CD1c-positive myeloid dendritic cell (primary cell): ENCODE measurements around the gene CCNDBP1.
"Not testable (repeated sequence)": the region's sequence is repeated elsewhere in the genome, so short reads cannot be mapped to it uniquely, and the experiment has no call there.

ENCODE experiments used
- DNase-seq: peaks from one replicate; pipeline ENCODE4 v3.0.0-alpha.2; 2016; ENCODE audit errors: extremely low spot score

CCNDBP1 gene

DNA sequence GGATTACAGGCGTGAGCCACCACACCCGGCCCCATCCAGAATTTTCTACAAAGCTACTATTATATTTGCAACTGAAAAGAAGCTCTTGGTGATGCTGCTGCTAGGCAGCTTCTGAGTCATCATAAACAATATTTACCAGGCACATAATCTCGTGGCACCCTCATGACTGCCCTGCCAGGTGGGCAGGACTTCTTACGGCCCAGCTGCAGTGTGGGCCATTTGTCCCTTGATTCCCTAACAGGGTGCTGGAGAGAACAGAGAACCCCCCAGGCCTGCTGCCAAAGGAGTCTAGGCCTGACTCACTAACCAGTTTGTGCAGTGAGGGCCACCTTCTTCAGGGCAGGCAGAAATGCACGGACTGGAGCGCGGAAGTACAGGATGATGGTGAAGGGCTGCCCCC lies 30.8 kb downstream of the CCNDBP1 start:
- DNase-seq = no peak

GRCh38 chr15:43218908-43219706 lies 33.9 kb downstream of the CCNDBP1 start:
- DNase-seq = peak; percentile 6

- DNase-seq = no peak
Observed at GRCh38 chr15:43219929-43220928, 35.0 kb downstream of the CCNDBP1 start.

- no peak for DNase-seq
Observed at GRCh38 chr15:43220991-43221403, 35.8 kb downstream of the CCNDBP1 start, which contains the start of gene EPB42. Gene EPB42 (minus strand): TSS chr15:43221018. CDS start chr15:43220825, 193 bp downstream.

- no peak for DNase-seq
Observed at GRCh38 chr15:43221422-43221821, 36.2 kb downstream of the CCNDBP1 start.

DNA sequence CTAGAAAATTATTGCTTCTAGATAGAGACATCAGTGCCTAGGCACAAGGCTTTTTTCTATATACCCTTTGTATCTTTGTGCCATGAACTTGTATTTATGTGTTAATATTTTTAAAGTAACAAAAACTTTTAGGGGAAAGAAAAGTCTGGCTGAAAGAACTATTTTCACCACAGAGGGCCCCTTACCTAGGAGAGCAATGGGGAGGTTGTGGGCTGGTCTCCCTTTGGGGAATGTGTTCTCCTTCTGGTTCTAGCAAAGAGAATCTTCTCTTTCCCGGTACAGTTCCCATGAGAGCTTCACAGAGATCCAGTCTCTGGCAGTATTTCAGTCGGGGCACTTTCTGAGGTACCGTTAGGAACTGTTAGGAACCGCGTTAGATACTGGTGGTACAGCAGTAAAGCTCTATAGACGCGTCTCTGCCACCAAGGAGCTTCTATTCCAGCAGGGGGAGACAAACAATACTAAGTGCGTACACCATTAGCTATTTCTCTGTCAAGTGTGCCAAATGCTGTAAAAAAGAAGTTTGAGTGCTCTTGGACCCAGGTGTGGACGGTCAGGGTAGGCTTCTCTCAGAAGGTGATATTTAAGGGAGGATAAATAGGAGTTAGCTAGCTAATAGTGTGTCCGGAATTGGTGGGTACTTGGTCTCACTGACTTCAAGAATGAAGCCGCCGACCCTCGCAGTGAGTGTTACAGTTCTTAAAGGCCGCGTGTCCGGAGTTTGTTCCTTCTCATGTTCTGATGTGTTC lies 40.2 kb downstream of the CCNDBP1 start:
- peak; percentile 72 for DNase-seq

GRCh38 chr15:43225950-43226255 lies 40.7 kb downstream of the CCNDBP1 start:
- DNase-seq = not testable (repeated sequence)

DNA sequence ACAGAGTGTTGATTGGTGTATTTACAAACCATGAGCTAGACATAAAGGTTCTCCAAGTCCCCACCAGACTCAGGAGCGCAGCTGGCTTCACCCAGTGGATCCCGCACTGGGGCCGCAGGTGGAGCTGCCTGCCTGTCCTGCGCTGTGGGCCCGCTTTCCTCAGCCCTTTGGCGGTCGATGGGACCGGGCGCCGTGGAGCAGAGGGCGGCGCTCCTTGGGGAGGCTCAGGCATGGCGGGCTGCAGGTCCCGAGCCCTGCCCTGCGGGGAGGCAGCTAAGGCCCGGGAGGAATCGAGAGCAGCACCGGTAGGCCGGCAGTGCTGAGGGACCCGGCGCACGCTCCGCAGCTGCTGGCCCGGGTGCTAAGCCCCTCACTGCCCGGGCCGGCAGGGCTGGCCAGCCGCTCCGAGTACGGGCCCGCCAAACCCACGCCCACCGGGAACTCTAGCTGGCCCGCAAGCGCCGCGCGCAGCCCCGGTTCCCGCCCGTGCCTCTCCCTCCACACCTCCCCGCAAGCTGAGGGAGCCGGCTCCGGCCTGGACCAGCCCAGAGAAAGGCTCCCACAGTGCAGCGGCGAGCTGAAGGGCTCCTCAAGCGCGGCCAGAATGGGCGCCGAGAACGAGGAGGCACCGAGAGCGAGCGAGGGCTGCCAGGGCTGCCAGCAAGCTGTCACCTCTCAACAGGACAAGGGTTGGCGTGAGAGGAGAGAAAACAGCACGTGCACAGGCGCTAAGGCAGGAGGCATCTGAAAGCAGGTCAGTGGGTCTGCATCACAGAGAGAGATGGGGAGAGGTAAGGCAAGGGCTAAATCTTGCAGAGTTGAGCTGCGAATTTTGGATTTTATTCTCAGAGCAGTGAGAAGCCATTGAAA lies 41.5 kb downstream of the CCNDBP1 start:
- DNase-seq = no peak

DNA sequence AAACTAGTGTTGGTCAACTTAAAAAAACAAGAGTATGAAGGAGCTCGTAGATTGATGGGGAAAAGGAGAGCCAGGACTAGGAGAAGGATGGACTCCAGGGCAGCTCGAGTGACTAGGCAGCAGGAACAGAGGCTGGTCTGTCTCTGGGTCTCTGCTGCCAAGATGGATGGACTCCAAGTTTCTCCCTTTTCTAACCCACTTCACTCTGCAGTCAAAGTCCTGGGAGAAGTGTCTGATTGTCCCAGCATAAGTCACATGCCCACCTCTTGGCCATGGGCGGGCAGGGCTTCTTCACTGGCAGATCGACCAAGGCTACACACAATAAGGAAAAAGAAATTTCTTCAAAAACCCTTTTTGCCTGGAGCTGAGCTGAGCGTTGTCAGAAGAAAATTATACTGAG lies 44.8 kb downstream of the CCNDBP1 start:
- DNase-seq = no peak

DNA sequence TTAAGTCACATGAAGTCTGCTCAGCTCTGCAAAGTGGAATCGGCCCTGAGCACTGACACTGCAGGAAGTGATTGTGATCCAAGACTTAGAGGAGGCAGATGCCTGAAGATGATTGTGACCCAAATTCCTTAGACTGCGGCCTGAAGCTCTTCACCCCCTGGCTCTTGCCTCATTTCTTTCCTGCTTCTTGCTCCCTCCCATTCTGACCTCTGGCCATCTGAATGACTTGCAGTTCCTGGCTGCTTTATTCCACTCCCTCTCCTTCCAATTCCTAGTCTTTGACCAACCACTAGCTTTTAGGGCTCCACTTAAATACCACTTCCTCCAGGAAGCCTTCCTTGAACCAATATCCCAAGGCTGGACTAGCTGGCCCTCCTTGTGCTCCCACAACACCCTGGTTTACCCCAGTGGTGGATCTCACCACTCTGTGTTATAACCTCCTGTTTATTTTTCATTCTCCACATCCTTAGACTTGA lies 45.5 kb downstream of the CCNDBP1 start:
- no peak for DNase-seq

- DNase-seq = no peak
Observed at GRCh38 chr15:43232289-43232874, 47.2 kb downstream of the CCNDBP1 start.

DNA sequence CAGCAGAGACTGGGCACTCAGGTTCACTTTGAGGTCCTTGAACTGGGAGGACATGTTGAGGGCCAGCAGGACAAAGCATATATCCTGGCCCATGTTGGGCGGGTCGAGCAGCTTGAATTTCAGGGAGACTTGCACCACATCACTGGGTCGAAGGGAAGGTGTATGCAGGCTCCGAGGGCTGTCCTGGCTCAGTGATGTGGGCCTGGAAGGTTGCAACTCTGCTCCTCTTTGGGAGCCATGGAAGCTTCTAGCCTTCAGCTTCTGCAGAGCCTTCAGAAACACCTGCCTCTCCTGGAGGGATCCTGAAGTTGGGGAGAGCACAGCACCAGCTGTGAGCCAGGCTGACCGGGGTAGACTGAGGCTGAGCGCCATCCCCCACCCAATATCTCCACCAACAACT lies 50.3 kb downstream of the CCNDBP1 start:
- no peak for DNase-seq

GRCh38 chr15:43237842-43238470 lies 52.8 kb downstream of the CCNDBP1 start:
- DNase-seq = no peak

DNA sequence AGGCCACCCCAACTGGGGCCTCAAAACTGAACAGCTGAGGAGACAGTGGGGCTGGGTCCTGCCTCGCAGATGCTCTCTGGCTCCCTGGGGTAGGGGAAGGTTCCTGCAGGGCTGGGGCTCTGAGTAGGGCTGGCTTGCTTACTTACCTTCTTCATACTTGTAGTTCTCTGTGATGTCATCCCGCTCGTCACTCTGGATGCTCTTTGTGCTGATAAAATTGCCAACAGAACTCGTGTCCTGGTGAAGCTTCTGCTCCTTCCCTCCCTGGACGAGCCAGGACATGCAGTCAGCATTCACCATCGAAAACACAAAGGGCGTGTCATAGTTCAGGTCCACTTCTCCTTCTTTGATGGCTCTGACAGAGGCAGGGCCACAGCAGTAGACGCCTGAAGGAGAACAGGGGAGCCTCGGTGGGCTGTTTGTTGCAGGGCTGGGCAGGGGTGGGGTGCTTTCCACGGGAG lies 53.5 kb downstream of the CCNDBP1 start:
- peak; percentile 59 for DNase-seq

GRCh38 chr15:43239732-43240491 lies 54.7 kb downstream of the CCNDBP1 start:
- DNase-seq = peak; percentile 37

DNA sequence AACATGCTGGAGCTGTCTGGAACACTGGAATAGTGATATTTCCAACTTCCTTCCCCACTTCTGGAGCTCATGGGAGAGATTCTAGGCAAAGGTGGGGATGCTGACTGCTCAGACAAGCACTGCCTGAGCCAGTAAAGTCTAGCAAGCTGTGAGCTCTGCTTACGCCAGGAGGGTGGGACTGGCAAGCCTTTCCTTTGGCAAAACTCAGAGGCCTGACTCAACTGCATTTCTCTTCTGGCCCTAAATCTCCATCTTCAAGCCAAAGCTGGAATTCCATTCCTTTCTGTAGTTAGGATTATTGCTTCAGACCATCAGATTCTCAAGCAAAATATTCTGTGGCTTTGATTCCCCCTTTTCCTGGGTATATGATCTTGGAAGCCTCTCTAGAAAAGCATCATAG lies 55.9 kb downstream of the CCNDBP1 start:
- no peak for DNase-seq

DNA sequence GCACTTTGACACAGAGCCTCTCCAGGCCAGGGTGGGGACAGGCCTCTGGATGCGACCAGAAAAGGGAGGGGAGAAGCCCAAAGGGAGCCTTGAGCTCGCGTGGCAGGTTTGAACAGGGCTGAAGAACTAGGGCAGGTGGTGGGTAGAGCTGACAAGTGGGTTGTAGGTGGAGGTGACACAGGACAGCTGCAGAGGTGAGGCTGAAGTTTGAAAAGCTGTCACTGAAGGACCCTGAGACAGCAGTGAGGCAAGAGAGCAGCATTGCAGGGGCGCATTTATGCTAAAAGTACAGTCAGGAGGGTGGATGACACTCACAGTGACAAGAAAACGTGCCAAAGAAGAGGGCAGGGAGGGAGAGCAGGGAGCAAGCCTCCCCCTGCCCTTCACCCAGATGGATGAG lies 57.4 kb downstream of the CCNDBP1 start:
- DNase-seq = no peak

DNA sequence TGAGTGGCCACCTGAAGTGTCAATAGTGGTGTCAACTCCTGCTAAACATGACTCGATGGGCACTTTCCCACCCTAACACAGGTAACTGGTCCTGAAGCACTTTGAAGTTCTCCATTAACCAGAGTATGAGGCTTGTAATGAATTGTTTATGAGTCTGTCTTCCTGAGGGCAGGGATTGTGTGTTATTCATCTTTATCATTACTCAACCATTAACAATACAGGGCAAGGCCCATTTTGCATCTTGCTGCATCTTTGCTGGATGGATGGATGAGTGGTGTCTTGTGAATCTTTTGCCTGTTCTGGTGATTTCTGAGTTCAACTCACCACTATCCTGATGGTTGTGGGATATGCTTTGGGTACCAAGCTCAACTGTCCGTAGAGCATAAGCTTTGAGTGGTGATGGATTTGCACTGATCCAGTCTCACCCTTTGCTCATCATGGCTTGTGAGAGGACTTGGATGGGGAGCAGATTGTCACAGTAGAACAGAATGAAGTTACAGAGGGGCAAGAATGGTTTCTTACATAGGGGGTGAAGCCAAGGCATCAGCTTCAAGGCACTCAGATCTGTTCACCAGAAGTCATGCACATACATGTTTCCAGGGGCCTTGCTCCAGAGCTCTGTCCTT lies 57.9 kb downstream of the CCNDBP1 start:
- DNase-seq = no peak

DNA sequence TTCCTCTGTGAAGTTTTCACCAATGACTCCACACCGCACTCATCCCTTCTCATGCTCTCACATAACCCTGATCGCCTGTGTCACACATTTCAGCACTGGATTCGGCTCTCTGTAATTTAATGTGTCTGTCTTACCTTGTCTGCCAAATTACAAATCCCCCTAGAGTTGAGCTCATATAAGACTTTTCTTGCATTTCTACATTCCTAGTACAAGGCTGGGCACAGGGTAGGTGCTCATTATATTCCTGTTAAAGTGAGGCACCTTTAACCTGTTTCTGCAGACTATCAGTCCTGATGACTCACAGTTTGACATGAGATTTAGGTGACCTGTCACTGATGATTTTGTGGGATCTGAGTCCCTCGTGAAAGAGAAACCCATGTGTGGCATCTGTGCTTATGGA lies 58.9 kb downstream of the CCNDBP1 start:
- no peak for DNase-seq
